Measurements from ENCODE around the gene TTBK2.

Gene TTBK2

DNA sequence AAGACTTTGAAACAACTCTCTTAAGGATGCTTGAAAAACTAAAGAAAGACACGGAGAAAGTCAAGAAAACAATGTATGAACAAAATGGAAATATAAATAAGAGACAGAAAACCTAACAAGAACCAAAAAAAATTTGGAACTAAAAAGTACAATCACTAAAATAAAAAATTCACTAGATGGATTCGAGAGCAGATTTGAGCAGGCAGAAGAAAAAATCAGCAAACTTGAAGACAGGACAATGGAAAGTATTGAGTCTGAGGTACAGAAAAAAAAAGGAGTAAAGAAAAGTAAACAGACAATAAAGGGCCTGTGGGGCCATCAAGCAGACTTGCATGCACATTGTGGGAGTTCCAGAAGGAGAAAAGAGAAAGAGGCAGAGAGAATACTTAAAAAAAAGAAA, 170.3 kb downstream of the TTBK2 start:
- no peak for DNase-seq

DNA sequence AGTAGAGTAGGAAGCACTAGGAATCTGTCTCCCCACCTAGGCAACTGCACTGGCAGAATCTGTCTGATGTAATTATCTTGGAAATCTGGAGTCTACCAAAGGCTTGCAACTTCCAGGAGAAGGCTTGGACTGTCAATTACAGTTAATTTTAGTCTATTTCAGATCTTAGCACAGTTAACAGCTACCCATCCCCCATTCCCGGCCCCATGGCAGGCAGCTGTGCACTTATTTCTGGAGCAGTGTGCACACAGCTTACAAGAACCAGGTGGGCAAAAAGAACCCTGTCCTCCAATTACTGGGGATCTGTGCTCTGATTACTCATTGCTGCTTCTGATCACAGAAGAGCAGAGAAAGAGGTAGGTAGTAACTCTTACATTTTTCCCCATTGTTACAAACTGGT, 171.3 kb downstream of the TTBK2 start:
- no peak for DNase-seq

DNA sequence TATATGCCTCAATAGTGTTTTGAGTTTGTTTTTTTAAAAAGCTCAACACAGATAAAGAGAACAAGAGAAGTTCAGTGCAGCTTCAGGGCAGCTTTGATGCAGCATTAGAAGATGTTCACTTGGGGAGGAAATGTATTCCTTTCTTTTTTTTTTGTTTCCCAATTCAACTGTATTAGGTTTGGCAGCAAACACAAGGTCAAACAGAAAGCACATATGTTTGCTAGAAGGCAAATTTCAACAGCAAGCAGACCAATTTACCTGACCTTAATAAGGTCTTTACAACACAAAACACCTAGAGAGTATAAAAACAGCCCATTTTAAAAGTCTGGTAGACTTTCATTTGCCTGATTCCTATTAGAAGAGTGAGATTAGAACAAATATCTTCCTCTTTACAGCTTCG, 176.4 kb downstream of the TTBK2 start:
- DNase-seq: no peak

DNA sequence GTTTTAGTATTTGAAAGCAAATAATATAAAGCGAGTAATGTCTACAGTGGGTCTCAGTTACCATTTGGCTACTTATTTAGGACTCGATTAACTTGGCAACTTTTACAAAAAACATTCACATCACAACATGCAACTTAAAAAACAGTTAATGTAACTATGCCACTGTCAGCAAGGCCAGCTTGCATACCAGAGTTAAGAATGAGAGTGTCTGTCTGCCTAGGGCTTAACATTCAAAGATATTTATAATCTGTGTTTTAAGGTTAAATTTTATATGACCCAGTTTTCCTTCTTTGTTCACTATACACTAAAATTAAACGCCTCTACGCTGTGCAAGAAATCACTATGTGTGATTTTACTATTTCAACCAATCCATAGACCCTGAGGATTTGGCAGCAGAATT, 178.4 kb downstream of the TTBK2 start:
- no peak for DNase-seq

DNA sequence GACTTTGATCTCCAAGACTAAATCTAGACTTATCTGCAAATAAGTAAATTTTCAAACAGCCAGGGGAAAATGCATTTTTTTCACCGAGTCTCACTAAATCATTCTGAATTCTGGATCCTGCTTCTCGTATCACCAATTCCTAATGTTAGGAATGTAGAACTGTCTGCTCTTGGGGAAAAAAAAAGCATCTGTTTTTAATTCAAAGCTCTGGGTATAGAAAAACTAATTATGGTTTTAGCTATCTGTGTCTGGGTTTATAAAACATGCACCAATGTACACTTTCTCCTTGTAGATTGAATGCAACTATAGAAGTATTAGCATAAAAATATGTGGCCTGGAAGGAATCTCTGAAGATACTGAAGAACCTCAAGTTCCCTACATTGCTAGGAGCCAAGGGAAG, 178.9 kb downstream of the TTBK2 start:
- DNase-seq: no peak

DNA sequence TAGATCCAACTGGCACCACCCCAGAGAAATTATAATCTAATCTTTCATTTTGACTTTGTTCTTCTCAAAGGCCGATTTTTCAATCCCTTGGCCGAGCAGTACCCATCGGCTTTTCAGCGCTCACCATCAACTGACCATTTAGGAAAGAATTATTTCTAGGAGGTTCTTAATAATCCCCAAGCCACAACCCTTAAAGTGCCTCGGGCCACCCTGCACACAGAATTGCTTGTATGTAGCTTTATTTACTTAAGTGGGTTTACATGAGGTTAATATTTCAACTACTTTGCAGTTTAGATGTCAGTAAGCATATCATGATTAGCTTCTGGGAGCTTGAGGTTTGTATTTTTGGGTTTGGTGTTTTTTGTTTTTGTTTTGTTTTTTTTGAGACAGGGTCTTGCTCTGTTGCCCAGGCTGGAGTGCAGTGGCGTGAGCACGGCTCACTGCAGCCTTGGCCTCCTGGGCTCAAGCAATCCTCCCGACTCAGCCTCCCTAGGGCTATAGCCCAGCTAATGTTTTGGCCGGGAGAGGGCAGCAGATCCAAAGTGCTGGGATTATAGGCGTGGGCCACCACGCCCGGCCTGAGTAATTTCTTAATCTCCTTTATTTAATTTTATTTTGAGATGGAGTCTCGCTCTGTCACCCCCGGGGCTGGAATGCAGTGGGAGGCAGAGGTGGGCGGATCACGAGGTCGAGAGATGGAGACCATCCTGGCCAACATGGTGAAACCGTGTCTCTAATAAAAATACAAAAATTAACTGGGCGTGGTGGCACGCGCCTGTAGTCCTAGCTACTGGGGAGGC, 182.8 kb downstream of the TTBK2 start:
- DNase-seq: no peak

DNA sequence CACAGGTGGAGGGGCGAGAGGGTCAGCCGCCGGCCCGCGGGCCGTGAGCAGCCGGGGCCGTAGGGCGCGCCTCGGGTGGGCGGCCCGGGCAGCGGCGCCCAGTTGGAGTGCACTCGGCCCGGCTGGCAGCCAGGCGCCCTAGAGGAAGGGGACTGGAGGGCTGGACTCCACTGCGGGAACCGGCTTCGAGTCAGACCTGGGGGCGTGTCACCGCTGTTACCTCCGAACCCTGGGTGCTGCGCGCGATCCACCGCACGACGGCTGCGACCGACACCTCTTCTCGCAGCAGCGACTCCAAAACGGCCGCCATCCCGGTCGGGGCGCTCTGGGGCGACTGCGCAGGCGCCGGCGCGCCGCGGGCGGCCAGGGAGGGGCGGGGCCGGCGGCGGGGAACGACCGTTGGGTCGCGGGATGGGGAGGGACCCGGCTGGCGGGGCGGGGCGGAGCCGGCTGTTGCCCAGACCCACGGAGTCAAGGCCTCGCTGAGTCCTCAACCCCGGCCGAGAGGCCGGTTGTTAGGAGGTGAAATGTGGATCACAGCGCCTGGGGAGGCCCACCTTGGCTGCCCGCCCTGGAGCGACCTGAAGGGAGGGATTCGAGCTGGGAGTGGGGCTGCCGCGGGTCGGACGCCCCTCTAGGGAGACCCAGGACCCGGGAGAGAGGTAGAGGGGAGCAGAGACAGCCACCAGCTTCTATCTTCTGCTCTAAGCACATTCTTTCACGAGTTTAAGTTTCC, 183.6 kb downstream of the TTBK2 start, which contains the start of gene CDAN1:
Gene CDAN1 (minus strand): TSS at position 336 of the 736 bp plus-strand sequence. CDS start 26 bp downstream, at position 310.
- DNase-seq: peak; percentile 55 to 78

DNA sequence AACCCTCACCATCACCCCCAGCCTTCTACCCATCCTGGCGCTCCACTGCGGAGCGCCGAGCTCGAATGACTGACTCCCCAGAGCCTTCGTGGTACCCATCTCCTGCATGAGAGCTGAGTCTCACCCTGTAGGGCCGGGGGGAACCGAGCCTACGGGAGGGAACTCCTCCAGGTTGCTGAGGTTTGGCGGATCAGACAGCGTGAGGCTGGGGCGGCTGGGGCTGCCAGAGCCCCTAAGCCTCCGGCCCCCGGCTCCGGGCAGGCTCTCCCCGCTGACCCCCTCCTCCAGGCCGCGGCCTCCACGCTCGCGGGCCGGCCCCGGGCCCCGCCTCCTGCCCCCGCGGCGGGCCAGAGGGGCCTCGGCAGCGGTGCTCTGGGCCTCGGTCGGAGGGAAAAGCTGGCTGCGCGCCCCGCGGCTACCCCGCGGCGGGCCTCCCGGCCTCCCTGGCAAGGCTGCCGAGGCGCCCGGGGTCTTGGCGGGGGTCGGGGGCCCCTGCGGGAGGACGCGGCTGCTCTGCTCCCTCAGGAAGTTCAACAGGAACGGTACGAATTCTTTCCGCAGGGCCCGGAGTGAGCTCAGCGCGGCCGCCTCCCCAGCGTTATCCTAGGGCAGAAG, 184.3 kb downstream of the TTBK2 start:
- no peak for DNase-seq

DNA sequence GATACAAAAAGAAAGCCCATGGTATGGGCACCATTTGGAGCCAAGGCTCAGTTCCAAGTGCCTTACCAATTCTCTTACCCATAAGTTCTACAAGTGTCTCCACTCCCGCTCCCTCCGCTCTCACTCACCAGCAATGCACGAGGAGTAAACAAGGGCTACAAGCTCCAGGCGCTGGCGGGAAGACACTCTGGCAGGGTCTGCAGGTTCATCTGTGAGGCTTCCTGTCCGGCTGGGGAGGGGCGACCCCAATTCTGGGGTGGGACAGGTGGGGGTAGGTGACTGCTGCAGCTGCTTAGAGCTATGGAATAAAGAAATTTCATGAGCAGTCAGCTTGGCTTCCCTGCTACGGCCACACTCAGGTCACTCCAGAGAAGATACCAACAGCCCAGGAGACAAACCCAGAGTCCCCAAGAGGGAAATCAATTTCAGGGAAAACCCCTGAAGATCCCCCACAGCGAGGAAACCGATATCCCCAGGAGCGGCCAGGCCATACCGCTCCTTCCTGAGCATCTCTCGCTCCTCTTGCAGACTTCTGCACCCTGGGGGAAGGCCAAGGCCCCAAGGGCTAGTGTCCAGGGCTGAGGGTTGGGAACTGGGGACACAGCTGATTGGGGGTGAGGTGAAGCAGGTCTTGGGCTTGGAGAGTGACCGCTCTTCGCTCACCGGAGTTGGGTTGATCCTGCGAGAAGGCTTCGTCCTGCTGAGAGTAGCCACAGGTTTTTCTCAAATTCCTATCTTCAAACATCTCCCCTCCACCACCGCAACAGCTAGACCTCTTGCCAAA, 185.0 kb downstream of the TTBK2 start:
- no peak for DNase-seq

DNA sequence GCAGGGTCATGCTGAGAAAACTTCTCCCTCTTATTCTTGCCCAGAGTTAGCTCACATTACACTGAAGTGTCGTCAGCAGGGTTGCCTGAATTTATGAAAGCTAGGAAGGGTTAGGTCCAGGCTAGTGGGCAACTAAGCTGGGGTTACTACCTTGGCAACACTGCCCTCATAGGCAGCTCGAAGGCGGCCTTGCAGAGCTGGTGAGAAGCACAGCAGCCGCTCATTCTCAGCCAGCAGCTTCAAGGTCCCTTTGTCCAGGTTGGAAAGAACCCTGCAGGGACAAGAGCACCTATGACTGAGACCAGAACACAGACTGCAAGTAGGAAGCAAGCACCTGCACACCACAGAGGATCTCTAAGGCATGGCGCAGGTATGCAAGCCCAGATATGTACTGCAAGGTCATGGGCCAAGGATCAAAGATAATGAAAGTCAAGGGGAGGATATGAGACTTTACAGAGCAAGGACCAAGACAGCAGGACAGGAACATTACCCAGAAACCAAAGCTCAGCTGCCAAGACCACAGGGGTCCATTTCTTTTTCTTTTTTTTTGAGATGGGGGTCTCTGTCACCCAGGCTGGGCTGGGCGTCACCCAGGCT, 186.4 kb downstream of the TTBK2 start:
- no peak for DNase-seq

DNA sequence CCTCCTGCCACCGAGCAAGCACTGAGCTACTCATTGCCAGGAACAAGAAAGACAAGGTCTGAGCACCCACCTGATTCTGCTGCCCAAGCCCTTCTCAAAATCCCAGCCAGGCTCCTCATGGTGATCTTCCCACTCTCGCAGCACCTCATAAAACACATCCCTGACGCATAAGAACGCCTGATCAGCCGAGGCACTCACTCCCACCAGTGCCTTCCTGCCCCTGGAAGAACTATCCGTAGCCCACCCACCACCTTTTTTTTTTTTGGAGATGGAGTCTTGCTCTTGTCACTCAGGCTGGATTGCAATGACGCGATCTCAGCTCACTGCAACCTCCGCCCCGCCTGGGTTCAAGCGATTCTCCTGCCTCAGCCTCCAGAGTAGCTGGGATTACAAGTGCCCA, 187.6 kb downstream of the TTBK2 start:
- DNase-seq: no peak

DNA sequence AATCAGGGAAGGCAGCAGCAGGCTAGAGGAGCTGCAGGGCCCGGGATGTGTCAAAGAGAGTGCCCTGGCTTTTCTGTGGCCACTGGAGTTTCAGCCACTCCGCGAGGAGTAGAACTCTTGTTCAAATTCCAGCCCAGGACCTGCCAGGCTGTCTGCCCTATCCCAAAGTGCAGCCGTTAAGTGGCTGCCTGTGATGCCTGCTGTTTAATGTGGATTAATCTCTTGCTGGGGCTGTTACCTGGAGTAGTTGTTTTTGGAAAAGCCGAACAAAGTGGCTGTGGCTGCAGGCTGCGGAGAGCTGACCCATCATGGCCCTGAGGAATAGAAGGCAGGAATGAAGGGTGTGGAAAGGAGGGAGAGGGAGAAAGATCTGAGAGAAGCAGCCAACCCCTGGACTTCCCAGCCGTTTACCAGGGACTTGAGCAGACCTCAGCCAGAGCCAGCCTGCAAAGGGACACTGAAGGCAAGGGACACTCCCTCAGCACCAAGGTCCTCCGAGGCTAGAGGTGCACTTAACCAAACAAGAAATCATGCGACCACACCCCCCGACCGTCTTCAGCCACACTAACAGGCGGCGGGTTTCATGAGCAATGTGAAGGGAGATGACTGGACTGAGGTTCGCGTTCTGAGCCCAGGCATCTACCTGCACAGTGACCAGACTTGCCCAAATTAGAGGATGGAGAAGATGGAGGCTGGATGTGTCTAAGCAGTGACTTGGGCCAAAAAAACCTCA, 188.3 kb downstream of the TTBK2 start:
- no peak for DNase-seq

DNA sequence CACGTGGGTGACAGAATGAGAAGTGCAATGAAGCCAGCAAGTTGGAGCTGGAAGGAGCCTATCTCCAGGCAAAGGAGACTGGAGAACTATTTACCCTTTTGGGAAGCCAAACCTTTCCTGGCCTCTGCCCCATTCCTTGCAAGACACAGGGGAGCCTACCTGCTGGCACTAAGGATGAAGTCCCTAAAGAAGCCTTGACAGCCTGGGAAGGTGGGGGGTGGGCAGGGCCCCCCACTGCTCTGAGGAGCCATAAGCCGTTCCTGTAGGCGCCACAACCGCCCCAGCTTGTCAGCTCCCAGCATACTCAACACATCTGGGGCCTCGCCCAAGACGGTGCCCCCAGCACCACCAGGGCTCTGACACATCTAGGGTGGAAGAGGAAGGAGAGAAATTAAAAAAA, 189.1 kb downstream of the TTBK2 start:
- no peak for DNase-seq

DNA sequence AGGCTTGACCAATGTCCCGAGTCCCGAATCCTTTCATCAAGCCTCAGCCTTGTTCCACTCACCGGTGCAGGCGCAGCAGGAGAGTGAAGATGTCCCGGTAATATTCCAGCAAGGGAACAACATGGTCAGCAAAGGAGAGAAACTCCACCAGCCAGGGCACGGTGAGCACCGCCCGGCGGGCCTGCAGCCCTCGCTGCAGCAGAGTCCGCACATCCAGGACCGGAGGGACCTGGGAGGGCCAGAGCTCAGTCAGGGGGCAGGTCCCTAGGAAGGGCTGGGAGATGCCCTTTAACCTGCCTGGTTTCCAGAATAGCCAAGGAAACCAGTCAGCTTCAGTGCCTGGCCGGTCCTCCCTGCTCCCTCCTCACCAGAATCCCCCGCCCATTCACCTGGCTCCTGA, 190.0 kb downstream of the TTBK2 start:
- no peak for DNase-seq

DNA sequence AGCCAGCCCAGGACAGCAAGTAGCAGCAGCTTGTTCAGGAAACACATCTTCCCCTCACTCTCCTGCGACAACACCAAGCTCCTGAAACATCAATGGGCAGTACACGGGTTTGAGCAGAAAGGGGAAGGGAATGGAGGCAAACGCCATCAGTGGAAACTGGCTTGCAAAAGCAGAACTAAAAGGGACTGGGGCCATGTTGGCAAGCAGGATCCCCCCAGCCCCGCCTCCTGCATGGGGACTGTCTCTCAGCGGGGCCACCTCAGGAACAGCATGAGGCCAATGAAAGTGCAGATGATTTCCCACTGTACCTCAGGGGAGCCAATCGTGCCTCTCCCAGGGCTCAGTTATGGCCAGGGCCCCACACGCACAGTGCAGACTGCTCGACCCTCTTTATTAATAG, 190.4 kb downstream of the TTBK2 start:
- no peak for DNase-seq

DNA sequence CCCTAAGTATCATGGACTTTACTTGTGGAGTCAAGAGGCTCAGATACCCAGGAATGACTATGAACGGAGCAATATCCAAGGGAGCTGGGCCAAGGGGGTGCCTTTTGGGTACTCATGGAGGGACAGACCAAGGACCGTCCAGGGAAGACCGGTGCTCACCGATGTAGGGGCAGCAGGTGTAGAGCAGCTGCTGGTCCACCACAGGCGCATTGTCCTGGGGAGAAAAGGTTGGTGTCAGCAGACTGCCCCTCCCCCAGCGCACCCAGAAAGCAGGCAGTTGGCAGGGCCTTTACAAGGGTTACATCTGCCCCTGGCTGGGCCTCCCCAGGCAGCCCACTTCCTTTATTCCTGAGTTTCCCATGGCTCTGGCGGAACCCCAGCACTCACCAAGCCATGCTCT, 191.2 kb downstream of the TTBK2 start:
- DNase-seq: no peak

DNA sequence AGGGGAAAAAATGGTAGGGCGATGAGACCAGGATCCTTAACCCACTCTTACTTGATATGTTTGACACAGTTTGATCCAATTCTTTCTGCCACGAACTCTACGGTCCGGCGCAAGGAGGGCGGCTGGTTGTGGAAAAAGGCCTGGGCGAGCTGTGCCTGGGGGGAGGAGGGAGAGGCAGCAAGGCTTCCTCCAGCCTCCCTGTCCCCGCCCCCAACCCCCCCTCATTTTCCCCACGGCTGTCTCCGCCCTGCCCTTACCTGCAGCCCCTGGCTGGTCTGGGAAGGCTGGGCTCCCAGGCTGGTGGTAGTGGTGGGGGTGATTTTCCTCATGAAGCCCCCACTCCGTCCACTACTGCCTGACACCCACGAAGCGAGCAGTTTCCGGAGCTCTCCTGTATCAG, 191.6 kb downstream of the TTBK2 start:
- no peak for DNase-seq

DNA sequence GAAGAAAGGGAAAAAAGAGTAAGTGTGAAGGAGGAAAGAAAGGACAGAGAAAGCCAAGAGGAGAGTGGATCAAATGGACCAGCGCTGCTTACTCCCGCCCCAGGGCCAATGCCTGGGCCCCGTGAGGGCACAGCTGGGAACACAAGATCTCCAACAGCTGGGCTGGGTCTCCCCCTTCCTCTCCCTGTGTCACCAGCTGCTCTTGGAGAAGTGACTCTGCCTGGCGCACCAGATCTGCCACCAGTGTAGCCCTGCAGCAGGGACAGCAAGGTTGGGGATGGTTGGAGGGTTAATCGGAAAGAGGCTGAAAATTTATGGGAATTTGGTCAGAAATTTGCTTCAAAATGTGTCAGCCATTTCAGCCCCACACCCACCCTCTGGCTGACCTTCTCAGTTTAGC, 192.0 kb downstream of the TTBK2 start:
- DNase-seq: no peak

DNA sequence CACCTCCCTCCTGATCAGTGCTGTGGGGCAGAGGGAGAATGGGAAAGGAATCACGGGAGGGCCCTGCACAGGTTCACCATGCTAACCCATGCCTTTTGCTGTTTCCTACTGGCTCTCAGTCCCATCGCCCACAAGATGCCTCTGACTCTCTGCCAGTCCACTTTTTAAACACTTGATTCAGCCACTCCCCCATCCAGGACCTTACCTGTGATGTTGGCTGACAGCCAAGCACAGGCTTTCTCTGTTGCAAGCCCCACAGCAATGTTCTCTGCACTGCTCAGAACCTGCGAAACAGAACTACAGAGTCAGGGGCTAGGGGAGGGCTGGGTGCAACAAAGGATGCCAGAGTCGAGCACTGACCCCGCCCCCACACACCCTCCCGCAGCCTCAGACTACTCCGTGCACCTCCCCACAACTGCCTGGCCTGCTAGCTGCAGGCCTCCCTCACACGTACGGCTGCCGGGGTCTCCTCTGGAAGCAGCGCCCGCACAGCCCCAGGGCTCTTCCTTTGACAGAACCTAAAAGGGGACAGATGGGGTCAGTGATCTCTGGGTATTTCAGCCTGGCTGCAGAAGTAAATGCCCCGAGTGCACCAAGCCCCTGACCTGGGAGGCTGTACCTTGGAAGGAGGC, 192.7 kb downstream of the TTBK2 start:
- DNase-seq: no peak

DNA sequence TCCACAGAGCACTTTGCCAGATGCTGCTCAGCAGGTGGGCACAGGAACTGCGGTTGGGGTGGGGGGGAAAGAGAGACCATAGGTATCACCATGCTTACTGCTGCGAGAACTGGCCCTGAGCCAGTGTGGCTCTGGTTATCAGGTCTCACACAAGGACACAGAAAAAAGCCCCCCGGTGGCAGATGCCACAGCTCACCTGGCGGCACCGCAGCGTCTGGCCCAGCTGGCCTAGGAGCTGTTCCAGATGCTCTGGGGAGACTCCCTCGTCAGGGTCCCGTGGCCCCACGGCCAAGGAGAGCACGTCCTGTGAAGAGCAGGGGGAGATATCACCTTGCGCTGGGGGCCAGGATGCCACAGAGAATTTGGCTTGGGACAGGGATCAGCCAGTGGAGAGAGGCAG, 194.5 kb downstream of the TTBK2 start:
- DNase-seq: no peak

DNA sequence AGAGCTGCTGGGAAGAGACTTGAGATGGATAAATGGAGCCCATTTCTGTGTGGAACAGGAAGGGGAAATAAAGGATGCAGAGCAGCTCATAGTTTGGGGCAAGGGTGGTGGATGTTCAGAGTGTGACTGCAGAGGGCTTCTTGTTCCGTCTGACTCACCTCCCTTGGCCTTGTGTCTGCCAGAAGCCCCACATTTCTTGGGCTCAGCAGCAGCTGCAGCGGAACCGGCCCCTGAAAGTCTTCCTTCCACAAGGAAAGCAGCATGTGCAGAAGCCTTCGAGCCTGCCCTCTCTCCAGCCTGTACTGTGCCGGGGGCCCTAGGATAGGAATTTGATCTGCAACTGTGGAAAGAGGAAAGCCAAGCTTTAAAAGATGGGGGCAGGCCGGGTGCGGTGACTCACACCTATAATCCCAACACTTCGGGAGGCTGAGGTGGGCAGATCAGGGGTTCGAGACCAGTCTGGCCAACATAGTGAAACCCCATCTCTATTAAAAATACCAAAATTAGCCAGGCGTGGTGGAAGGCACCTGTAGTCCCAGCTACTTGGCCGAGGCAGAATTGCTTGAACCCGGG, 195.2 kb downstream of the TTBK2 start:
- DNase-seq: no peak
